ENCODE data around the gene CCM2L.

GRCh38 chr20:32078322-32078721, 68.1 kb downstream of the CCM2L start:
- TF ChIP-seq CTCF (IDR thresholded peaks at IDR 0.05; ENCODE audit: borderline replicate concordance, extremely low read depth, low read length, poor library complexity, severe bottlenecking) (no peak), EZH2 (IDR thresholded peaks at IDR 0.05; ENCODE audit: borderline replicate concordance, low read depth, low read length, severe bottlenecking) (no peak)
